NT2/D1 (cell line): ENCODE measurements around the gene APAF1.
"Not testable (repeated sequence)": the region's sequence is repeated elsewhere in the genome, so short reads cannot be mapped to it uniquely, and the experiment has no call there.

Experiments used
- DNase-seq: peaks from one replicate; pipeline ENCODE4 v3.0.0-alpha.2; 2011; ENCODE audit warnings: low read depth, low spot score
- H3K27me3 ChIP-seq: 2 replicates; pipeline ENCODE4 v1.6.0; 2011; ENCODE audit warnings: mild to moderate bottlenecking; ENCODE audit not compliant: insufficient read length, insufficient read depth
- H3K36me3 ChIP-seq: 2 replicates; pipeline ENCODE4 v1.6.1; 2011; ENCODE audit warnings: mild to moderate bottlenecking, low read length, mixed read lengths; ENCODE audit not compliant: insufficient read depth, insufficient read length
- H3K4me1 ChIP-seq: 2 replicates; pipeline ENCODE4 v1.5.1; 2011; ENCODE audit not compliant: insufficient read depth, insufficient read length
- H3K4me3 ChIP-seq: 2 replicates; pipeline ENCODE4 v1.5.1; 2011; ENCODE audit warnings: low read depth; ENCODE audit not compliant: insufficient read length
- H3K9ac ChIP-seq: 2 replicates; pipeline ENCODE4 v1.6.0; 2011; ENCODE audit warnings: low read depth; ENCODE audit not compliant: insufficient read length
- H3K9me3 ChIP-seq: 2 replicates; pipeline ENCODE4 v1.5.1; 2011; ENCODE audit warnings: mild to moderate bottlenecking, low read length; ENCODE audit not compliant: insufficient read depth
- SUZ12 ChIP-seq: IDR thresholded peaks from 2 replicates; pipeline ENCODE4 v1.6.1; 2011; ENCODE audit not compliant: insufficient read length, insufficient read depth; ENCODE audit errors: extremely low read depth
- YY1 ChIP-seq: IDR thresholded peaks from 2 replicates; pipeline ENCODE4 v1.6.1; 2011; ENCODE audit not compliant: insufficient read length, insufficient read depth
- ZNF274 ChIP-seq: IDR thresholded peaks from 2 replicates; pipeline ENCODE4 v1.6.1; 2011; ENCODE audit warnings: mild to moderate bottlenecking, low read depth, low read length

APAF1 gene

GRCh38 chr12:98751580-98752115 lies 106.6 kb downstream of the APAF1 start:
- peaks cover 10% of the 10 kb centered on the region for H3K27me3 ChIP-seq
- no peaks in the 10 kb centered on the region for H3K36me3 ChIP-seq
- no peak for DNase-seq
- no peak for TF ChIP-seq YY1
- no peak for TF ChIP-seq ZNF274
- TF ChIP-seq SUZ12: no peak
- no peak overlapping the region for H3K4me3 ChIP-seq
- H3K9me3 ChIP-seq: no peaks in the 10 kb centered on the region
- peaks cover 8% of the 10 kb centered on the region for H3K4me1 ChIP-seq
- H3K9ac ChIP-seq: no peak overlapping the region

- H3K4me1 ChIP-seq: peaks cover 8% of the 10 kb centered on the region
- H3K27me3 ChIP-seq: no peaks in the 10 kb centered on the region
- H3K4me3 ChIP-seq: no peak overlapping the region
- H3K9ac ChIP-seq: no peak overlapping the region
- no peaks in the 10 kb centered on the region for H3K9me3 ChIP-seq
- TF ChIP-seq ZNF274: no peak
- no peaks in the 10 kb centered on the region for H3K36me3 ChIP-seq
- no peak for DNase-seq
Measured at GRCh38 chr12:98752726-98753125, 107.6 kb downstream of the APAF1 start.

- H3K9me3 ChIP-seq: no peaks in the 10 kb centered on the region
- H3K4me1 ChIP-seq: peaks cover 8% of the 10 kb centered on the region
- no peak for DNase-seq
- H3K4me3 ChIP-seq: no peak overlapping the region
- H3K9ac ChIP-seq: no peak overlapping the region
- no peaks in the 10 kb centered on the region for H3K27me3 ChIP-seq
- no peaks in the 10 kb centered on the region for H3K36me3 ChIP-seq
- no peak for TF ChIP-seq ZNF274
Measured at GRCh38 chr12:98754095-98754494, 109.0 kb downstream of the APAF1 start.

- H3K4me3 ChIP-seq, DNase-seq, H3K27me3 ChIP-seq, H3K9ac ChIP-seq, H3K36me3 ChIP-seq, H3K9me3 ChIP-seq, H3K4me1 ChIP-seq: not testable (repeated sequence)
Measured at GRCh38 chr12:98755855-98756254, 110.8 kb downstream of the APAF1 start.

GRCh38 chr12:98757455-98757854 lies 112.4 kb downstream of the APAF1 start:
- Histone ChIP-seq H3K36me3 (no peaks in the 10 kb centered on the region), H3K27me3 (no peaks in the 10 kb centered on the region), H3K4me1 (peaks cover 3% of the 10 kb centered on the region), H3K9me3 (no peaks in the 10 kb centered on the region), H3K4me3 (no peak overlapping the region), H3K9ac (no peak overlapping the region)
- no peak for DNase-seq
- TF ChIP-seq YY1 (no peak), SUZ12 (no peak), ZNF274 (no peak)

- no peak for DNase-seq
- Histone ChIP-seq H3K4me1 (peaks cover 3% of the 10 kb centered on the region), H3K9ac (no peak overlapping the region), H3K27me3 (no peaks in the 10 kb centered on the region), H3K36me3 (no peaks in the 10 kb centered on the region), H3K9me3 (no peaks in the 10 kb centered on the region), H3K4me3 (no peak overlapping the region)
- TF ChIP-seq YY1 (no peak), SUZ12 (no peak), ZNF274 (no peak)
Measured at GRCh38 chr12:98758331-98758730, 113.2 kb downstream of the APAF1 start.

GRCh38 chr12:98763656-98764055 lies 118.6 kb downstream of the APAF1 start:
- no peaks in the 10 kb centered on the region for H3K36me3 ChIP-seq

GRCh38 chr12:98767248-98767647 lies 122.2 kb downstream of the APAF1 start:
- no peaks in the 10 kb centered on the region for H3K27me3 ChIP-seq
- no peak for DNase-seq

More at GRCh38 chr12:98763656-98764055, 118.6 kb downstream of the APAF1 start:
- H3K4me1 ChIP-seq: peaks cover 3% of the 10 kb centered on the region
- H3K27me3 ChIP-seq: no peaks in the 10 kb centered on the region
- no peak overlapping the region for H3K4me3 ChIP-seq
- no peaks in the 10 kb centered on the region for H3K9me3 ChIP-seq
- DNase-seq: no peak
- no peak overlapping the region for H3K9ac ChIP-seq
- TF ChIP-seq ZNF274 (no peak), YY1 (no peak), SUZ12 (no peak)

More at GRCh38 chr12:98767248-98767647, 122.2 kb downstream of the APAF1 start:
- Histone ChIP-seq H3K4me3 (no peak overlapping the region), H3K9me3 (peaks cover 8% of the 10 kb centered on the region; the same call in 1 of the 2 replicates), H3K9ac (no peak overlapping the region), H3K36me3 (no peaks in the 10 kb centered on the region), H3K4me1 (no peaks in the 10 kb centered on the region)
- TF ChIP-seq YY1 (no peak), SUZ12 (no peak), ZNF274 (no peak)
